Ishikawa (cell line): ENCODE measurements around the gene QARS1.

Experiments used
- CEBPB ChIP-seq: IDR thresholded peaks from 2 replicates; pipeline ENCODE4 v1.6.1; 2012
- CREB1 ChIP-seq: IDR thresholded peaks from 2 replicates; pipeline ENCODE4 v1.6.1; 2012; ENCODE audit warnings: low read depth
- EP300 ChIP-seq: IDR thresholded peaks from 2 replicates; pipeline ENCODE4 v1.6.1; 2012; ENCODE audit warnings: borderline replicate concordance
- FOXM1 ChIP-seq: IDR thresholded peaks from 2 replicates; pipeline ENCODE4 v1.6.1; 2012; ENCODE audit warnings: low read depth, borderline replicate concordance
- MAX ChIP-seq: IDR thresholded peaks from 2 replicates; pipeline ENCODE4 v1.6.1; 2012
- NFIC ChIP-seq: IDR thresholded peaks from 2 replicates; pipeline ENCODE4 v1.6.1; 2012
- RAD21 ChIP-seq: IDR thresholded peaks from 2 replicates; pipeline ENCODE4 v1.6.1; 2012; ENCODE audit warnings: low read depth
- REST ChIP-seq: IDR thresholded peaks from 2 replicates; pipeline ENCODE4 v1.6.1; 2012; ENCODE audit warnings: low read depth, mild to moderate bottlenecking
- YY1 ChIP-seq: IDR thresholded peaks from 2 replicates; pipeline ENCODE4 v1.6.1; 2012; ENCODE audit warnings: low read depth
- ZBTB7A ChIP-seq: IDR thresholded peaks from 2 replicates; pipeline ENCODE4 v1.6.1; 2012; ENCODE audit warnings: low read depth
- TF ChIP-seq, protein P1 (sequence below): IDR thresholded peaks from 2 replicates; pipeline ENCODE4 v1.6.1; 2012

- TF ChIP-seq REST (no peak), ZBTB7A (no peak), RAD21 (no peak), YY1 (no peak), CEBPB (no peak), EP300 (no peak), FOXM1 (no peak), MAX (no peak), NFIC (no peak), CREB1 (no peak)
- TF ChIP-seq, protein P1, sequence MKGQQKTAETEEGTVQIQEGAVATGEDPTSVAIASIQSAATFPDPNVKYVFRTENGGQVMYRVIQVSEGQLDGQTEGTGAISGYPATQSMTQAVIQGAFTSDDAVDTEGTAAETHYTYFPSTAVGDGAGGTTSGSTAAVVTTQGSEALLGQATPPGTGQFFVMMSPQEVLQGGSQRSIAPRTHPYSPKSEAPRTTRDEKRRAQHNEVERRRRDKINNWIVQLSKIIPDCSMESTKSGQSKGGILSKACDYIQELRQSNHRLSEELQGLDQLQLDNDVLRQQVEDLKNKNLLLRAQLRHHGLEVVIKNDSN, result no peak
Observed at GRCh38 chr3:49054344-49054862, 50.2 kb downstream of the QARS1 start.
